ENCODE results near the gene SPINK4.

SPINK4 gene

GRCh38 chr9:33273266-33273971 is 33.5 kb downstream of the SPINK4 start:
- Mint-ChIP-seq H3K4me1 (no peaks in the 10 kb centered on the region), H3K27ac (peak overlapping the region; percentile 29), H3K9me3 (no peaks in the 10 kb centered on the region), H3K36me3 (ENCODE audit: low read depth) (peaks cover 64% of the 10 kb centered on the region), H3K4me3 (no peak overlapping the region), H3K27me3 (ENCODE audit: low read depth, poor library complexity) (no peaks in the 10 kb centered on the region)
- no peak for DNase-seq
- TF ChIP-seq CTCF (IDR thresholded peaks at IDR 0.05), result no peak

GRCh38 chr9:33273972-33274328 is 34.0 kb downstream of the SPINK4 start:
- Mint-ChIP-seq H3K27me3 (ENCODE audit: low read depth, poor library complexity) (no peaks in the 10 kb centered on the region), H3K4me3 (no peak overlapping the region), H3K27ac (peak overlapping the region; percentile 36), H3K9me3 (no peaks in the 10 kb centered on the region), H3K4me1 (no peaks in the 10 kb centered on the region), H3K36me3 (ENCODE audit: low read depth) (peaks cover 60% of the 10 kb centered on the region)
- no peak for TF ChIP-seq CTCF (IDR thresholded peaks at IDR 0.05)
- DNase-seq, result no peak

GRCh38 chr9:33277484-33277883 is 37.5 kb downstream of the SPINK4 start:
- DNase-seq, result no peak
- Mint-ChIP-seq H3K4me3 (no peak overlapping the region), H3K36me3 (ENCODE audit: low read depth) (peaks cover 43% of the 10 kb centered on the region), H3K9me3 (no peaks in the 10 kb centered on the region), H3K4me1 (no peaks in the 10 kb centered on the region), H3K27ac (no peak overlapping the region), H3K27me3 (ENCODE audit: low read depth, poor library complexity) (no peaks in the 10 kb centered on the region)
- no peak for TF ChIP-seq CTCF (IDR thresholded peaks at IDR 0.05)

- peaks cover 2% of the 10 kb centered on the region for H3K36me3 Mint-ChIP-seq (ENCODE audit: low read depth)
- no peaks in the 10 kb centered on the region for H3K9me3 Mint-ChIP-seq
- no peak for DNase-seq
- TF ChIP-seq CTCF (IDR thresholded peaks at IDR 0.05), result no peak
- H3K4me1 Mint-ChIP-seq, result peaks cover 6% of the 10 kb centered on the region
- H3K27me3 Mint-ChIP-seq (ENCODE audit: low read depth, poor library complexity), result no peaks in the 10 kb centered on the region
- no peak overlapping the region for H3K27ac Mint-ChIP-seq
- H3K4me3 Mint-ChIP-seq, result no peak overlapping the region
Measured at GRCh38 chr9:33285502-33285901, 45.5 kb downstream of the SPINK4 start.

- Mint-ChIP-seq H3K4me1 (peaks cover 20% of the 10 kb centered on the region), H3K4me3 (no peak overlapping the region), H3K27me3 (ENCODE audit: low read depth, poor library complexity) (no peaks in the 10 kb centered on the region), H3K27ac (no peak overlapping the region), H3K36me3 (ENCODE audit: low read depth) (no peaks in the 10 kb centered on the region), H3K9me3 (no peaks in the 10 kb centered on the region)
- TF ChIP-seq CTCF (IDR thresholded peaks at IDR 0.05), result peak; percentile 48
- peak; percentile 16 for DNase-seq
Measured at GRCh38 chr9:33287087-33287490, 47.1 kb downstream of the SPINK4 start.

- no peak for DNase-seq
- no peaks in the 10 kb centered on the region for H3K9me3 Mint-ChIP-seq
- H3K27me3 Mint-ChIP-seq (ENCODE audit: low read depth, poor library complexity), result no peaks in the 10 kb centered on the region
- no peak overlapping the region for H3K27ac Mint-ChIP-seq
- peak overlapping the region; percentile 69 for H3K4me3 Mint-ChIP-seq
- H3K4me1 Mint-ChIP-seq, result peaks cover 30% of the 10 kb centered on the region
- TF ChIP-seq CTCF (IDR thresholded peaks at IDR 0.05), result no peak
- peaks cover 8% of the 10 kb centered on the region for H3K36me3 Mint-ChIP-seq (ENCODE audit: low read depth)
Measured at GRCh38 chr9:33288235-33288634, 48.3 kb downstream of the SPINK4 start.

Data from nephron progenitor cell (in vitro differentiated cells).